Measurements from ENCODE around the gene TNXB.
"Not testable (repeated sequence)": the region's sequence is repeated elsewhere in the genome, so short reads cannot be mapped to it uniquely, and the experiment has no call there.

Gene TNXB

DNA sequence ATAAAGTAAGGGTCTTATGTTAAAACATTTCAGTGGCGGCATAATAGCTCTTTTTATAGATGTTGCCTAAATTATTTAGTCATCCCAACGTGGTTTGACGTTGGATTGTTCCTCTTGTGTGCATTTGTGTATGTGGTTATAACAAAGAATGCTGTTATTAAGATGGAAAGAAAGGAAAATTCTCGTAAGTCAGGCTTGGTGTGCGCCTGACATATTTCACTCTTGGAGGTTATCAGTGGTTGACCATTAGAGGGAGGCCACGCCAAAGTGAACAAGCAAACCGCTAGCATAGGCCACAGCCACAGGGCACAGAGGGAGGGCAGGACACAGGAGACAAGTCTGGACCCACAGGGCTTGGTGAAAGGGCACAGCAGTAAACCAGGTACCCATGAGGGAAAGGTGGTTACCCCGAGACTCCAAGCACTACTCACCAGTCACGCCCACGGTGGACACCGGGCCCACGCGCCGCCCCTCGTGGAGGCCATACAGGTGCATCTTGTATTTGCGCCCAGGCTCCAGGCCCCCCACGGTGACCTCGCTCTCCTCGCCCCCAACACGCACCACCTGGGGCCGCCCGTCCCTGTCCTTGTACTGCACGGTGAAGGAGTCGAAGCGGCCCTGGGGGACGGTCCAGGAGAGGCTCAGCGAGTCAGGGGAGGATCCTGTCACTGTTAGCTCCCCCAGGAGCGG lies 48.0 kb downstream of the TNXB start:
- Histone ChIP-seq H3K4me1 (ENCODE audit: control insufficient read depth in 2 of 2, insufficient read depth in 2 of 2, low read length in 2 of 2) (no peaks in the 10 kb centered on the region), H3K9ac (ENCODE audit: low read depth in 1 of 2, low read length in 2 of 2) (no peak overlapping the region), H3K36me3 (ENCODE audit: control insufficient read depth in 2 of 2, insufficient read depth in 2 of 2, low read length in 2 of 2) (peaks cover 0 to 6% of the 10 kb centered on the region in 2 donors), H3K9me3 (ENCODE audit: control insufficient read depth in 2 of 2, low read length in 2 of 2) (no peaks in the 10 kb centered on the region), H3K27ac (ENCODE audit: low read depth in 2 of 2, low read length in 2 of 2) (no peak overlapping the region), H3K4me3 (ENCODE audit: low read length in 2 of 2) (no peak overlapping the region), H3K27me3 (ENCODE audit: control insufficient read depth in 2 of 2, insufficient read depth in 2 of 2, low read length in 2 of 2) (no peaks in the 10 kb centered on the region)

DNA sequence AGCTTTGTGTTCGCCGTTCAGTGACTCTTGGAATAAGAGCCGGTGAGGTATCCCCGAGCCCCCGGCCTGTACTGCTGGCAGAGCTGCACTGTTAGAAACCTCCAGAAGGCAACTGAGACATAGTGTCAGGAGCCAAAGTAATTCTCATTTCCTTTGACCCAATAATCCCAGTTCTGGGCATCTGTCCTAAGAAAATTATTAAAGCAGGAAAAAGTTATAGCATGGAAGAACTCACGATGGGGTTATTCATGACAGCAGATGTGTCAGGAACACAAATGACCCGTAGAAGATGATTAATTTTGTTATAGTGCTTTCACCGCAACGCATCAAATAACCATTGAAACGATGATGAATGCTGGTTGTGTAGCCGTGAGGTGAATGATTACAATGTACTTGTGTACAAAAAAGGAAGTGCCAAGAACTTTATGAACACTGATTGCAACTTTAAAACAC lies 50.6 kb downstream of the TNXB start:
- H3K36me3 ChIP-seq (ENCODE audit: control insufficient read depth in 2 of 2, insufficient read depth in 2 of 2, low read length in 2 of 2), result peaks cover 0 to 6% of the 10 kb centered on the region in 2 donors
- no peaks in the 10 kb centered on the region for H3K27me3 ChIP-seq (ENCODE audit: control insufficient read depth in 2 of 2, insufficient read depth in 2 of 2, low read length in 2 of 2)
- H3K9ac ChIP-seq (ENCODE audit: low read depth in 1 of 2, low read length in 2 of 2), result no peak overlapping the region
- H3K4me3 ChIP-seq (ENCODE audit: low read length in 2 of 2), result no peak overlapping the region
- no peak overlapping the region for H3K27ac ChIP-seq (ENCODE audit: low read depth in 2 of 2, low read length in 2 of 2)
- no peaks in the 10 kb centered on the region for H3K9me3 ChIP-seq (ENCODE audit: control insufficient read depth in 2 of 2, low read length in 2 of 2)
- H3K4me1 ChIP-seq (ENCODE audit: control insufficient read depth in 2 of 2, insufficient read depth in 2 of 2, low read length in 2 of 2), result no peaks in the 10 kb centered on the region

DNA sequence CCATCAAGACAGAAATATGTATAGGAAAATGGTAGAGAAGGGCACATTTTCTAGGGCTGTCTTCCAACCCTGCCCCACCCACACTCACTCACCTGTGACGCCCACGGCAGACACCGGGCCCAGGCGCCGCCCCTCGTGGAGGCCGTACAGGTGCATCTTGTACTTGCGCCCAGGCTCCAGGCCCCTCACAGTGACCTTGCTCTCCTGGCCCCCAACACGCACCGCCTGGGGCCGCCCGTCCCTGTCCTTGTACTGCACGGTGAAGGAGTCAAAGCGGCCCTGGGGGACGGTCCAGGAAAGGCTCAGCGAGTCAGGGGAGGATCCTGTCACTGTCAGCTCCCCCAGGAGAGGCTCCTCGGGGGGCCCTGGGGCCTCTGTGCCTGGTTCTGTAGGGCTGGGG lies 51.2 kb downstream of the TNXB start:
- Histone ChIP-seq H3K27ac (ENCODE audit: low read depth in 2 of 2, low read length in 2 of 2) (no peak overlapping the region), H3K9ac (ENCODE audit: low read depth in 1 of 2, low read length in 2 of 2) (no peak overlapping the region), H3K4me3 (ENCODE audit: low read length in 2 of 2) (no peak overlapping the region), H3K27me3 (ENCODE audit: control insufficient read depth in 2 of 2, insufficient read depth in 2 of 2, low read length in 2 of 2) (no peaks in the 10 kb centered on the region), H3K4me1 (ENCODE audit: control insufficient read depth in 2 of 2, insufficient read depth in 2 of 2, low read length in 2 of 2) (no peaks in the 10 kb centered on the region), H3K36me3 (ENCODE audit: control insufficient read depth in 2 of 2, insufficient read depth in 2 of 2, low read length in 2 of 2) (peaks cover 0 to 6% of the 10 kb centered on the region in 2 donors), H3K9me3 (ENCODE audit: control insufficient read depth in 2 of 2, low read length in 2 of 2) (no peaks in the 10 kb centered on the region)

DNA sequence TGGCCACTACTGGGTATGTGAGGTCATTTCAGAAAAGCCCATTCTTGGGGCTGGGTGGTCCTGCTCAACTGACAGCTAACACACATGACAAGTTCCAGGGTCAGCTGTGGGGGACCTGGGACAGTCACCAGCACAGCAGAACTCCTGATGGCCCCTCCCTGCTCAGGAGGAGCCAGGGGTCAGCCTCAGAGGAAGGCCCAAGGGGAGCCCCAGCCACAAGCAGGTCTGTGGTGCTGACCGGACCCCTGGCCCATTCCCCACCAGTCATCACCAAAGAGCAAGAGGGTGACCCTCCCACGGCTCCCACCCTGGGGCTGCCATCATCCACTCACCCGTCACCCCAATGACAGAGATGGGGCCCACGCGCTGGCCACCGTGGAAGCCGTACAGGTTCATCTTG lies 52.9 kb downstream of the TNXB start:
- no peaks in the 10 kb centered on the region for H3K4me1 ChIP-seq (ENCODE audit: control insufficient read depth in 2 of 2, insufficient read depth in 2 of 2, low read length in 2 of 2)
- no peak overlapping the region for H3K27ac ChIP-seq (ENCODE audit: low read depth in 2 of 2, low read length in 2 of 2)
- no peaks in the 10 kb centered on the region for H3K9me3 ChIP-seq (ENCODE audit: control insufficient read depth in 2 of 2, low read length in 2 of 2)
- no peaks in the 10 kb centered on the region for H3K27me3 ChIP-seq (ENCODE audit: control insufficient read depth in 2 of 2, insufficient read depth in 2 of 2, low read length in 2 of 2)
- H3K36me3 ChIP-seq (ENCODE audit: control insufficient read depth in 2 of 2, insufficient read depth in 2 of 2, low read length in 2 of 2), result peaks cover 0 to 6% of the 10 kb centered on the region in 2 donors
- H3K9ac ChIP-seq (ENCODE audit: low read depth in 1 of 2, low read length in 2 of 2), result no peak overlapping the region
- no peak overlapping the region for H3K4me3 ChIP-seq (ENCODE audit: low read length in 2 of 2)

DNA sequence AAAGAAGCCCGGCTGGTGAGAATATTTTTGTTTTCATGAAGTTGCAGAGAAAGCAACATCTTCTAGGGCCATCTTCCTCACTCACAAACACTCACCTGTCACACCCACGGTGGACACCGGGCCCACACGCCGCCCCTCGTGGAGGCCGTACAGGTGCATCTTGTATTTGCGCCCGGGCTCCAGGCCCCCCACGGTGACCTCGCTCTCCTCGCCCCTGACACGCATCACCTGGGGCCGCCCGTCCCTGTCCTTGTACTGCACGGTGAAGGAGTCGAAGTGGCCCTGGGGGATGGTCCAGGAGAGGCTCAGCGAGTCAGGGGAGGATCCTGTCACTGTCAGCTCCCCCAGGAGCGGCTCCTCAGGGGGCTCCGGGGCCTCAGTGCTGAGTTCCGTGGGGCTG lies 53.4 kb downstream of the TNXB start:
- not testable (repeated sequence) for H3K36me3 ChIP-seq (ENCODE audit: control insufficient read depth in 2 of 2, insufficient read depth in 2 of 2, low read length in 2 of 2); H3K9me3 ChIP-seq (ENCODE audit: control insufficient read depth in 2 of 2, low read length in 2 of 2); H3K4me3 ChIP-seq (ENCODE audit: low read length in 2 of 2); H3K27ac ChIP-seq (ENCODE audit: low read depth in 2 of 2, low read length in 2 of 2); H3K9ac ChIP-seq (ENCODE audit: low read depth in 1 of 2, low read length in 2 of 2); H3K4me1 ChIP-seq (ENCODE audit: control insufficient read depth in 2 of 2, insufficient read depth in 2 of 2, low read length in 2 of 2); H3K27me3 ChIP-seq (ENCODE audit: control insufficient read depth in 2 of 2, insufficient read depth in 2 of 2, low read length in 2 of 2)

DNA sequence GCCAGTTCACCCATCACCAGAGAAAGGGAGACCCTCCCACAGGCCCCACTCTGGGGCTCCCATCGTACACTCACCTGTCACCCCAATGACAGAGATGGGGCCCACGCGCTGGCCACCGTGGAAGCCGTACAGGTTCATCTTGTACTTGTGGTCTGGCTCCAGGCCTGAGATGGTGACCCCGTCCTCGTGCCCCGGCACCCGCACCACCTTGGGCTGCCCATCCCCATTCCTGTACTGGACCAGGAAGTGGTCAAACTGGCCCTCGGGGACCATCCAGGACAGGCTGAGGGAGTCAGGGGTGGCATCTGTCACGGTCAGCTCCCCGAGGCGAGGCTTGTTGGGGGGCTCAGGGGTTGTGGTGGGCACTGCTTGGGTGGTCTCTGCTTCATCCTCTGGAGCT lies 55.8 kb downstream of the TNXB start:
- not testable (repeated sequence) for H3K9ac ChIP-seq (ENCODE audit: low read depth in 1 of 2, low read length in 2 of 2); H3K4me1 ChIP-seq (ENCODE audit: control insufficient read depth in 2 of 2, insufficient read depth in 2 of 2, low read length in 2 of 2); H3K27ac ChIP-seq (ENCODE audit: low read depth in 2 of 2, low read length in 2 of 2); H3K36me3 ChIP-seq (ENCODE audit: control insufficient read depth in 2 of 2, insufficient read depth in 2 of 2, low read length in 2 of 2); H3K4me3 ChIP-seq (ENCODE audit: low read length in 2 of 2); H3K9me3 ChIP-seq (ENCODE audit: control insufficient read depth in 2 of 2, low read length in 2 of 2); H3K27me3 ChIP-seq (ENCODE audit: control insufficient read depth in 2 of 2, insufficient read depth in 2 of 2, low read length in 2 of 2)

DNA sequence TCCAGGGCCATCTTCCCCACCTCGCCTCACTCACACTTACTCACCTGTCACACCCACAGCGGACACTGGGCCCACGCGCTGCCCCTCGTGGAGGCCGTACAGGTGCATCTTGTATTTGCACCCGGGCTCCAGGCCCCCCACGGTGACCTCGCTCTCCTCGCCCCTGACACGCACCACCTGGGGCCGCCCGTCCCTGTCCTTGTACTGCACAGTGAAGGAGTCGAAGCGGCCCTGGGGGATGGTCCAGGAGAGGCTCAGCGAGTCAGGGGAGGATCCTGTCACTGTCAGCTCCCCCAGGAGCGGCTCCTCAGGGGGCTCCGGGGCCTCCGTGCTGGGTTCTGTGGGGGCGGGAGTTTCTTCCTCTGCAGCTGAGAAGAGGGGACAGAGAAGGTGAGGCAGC lies 56.5 kb downstream of the TNXB start:
- H3K36me3 ChIP-seq (ENCODE audit: control insufficient read depth in 2 of 2, insufficient read depth in 2 of 2, low read length in 2 of 2); H3K9ac ChIP-seq (ENCODE audit: low read depth in 1 of 2, low read length in 2 of 2); H3K27me3 ChIP-seq (ENCODE audit: control insufficient read depth in 2 of 2, insufficient read depth in 2 of 2, low read length in 2 of 2); H3K4me1 ChIP-seq (ENCODE audit: control insufficient read depth in 2 of 2, insufficient read depth in 2 of 2, low read length in 2 of 2); H3K27ac ChIP-seq (ENCODE audit: low read depth in 2 of 2, low read length in 2 of 2); H3K9me3 ChIP-seq (ENCODE audit: control insufficient read depth in 2 of 2, low read length in 2 of 2); H3K4me3 ChIP-seq (ENCODE audit: low read length in 2 of 2): not testable (repeated sequence)

DNA sequence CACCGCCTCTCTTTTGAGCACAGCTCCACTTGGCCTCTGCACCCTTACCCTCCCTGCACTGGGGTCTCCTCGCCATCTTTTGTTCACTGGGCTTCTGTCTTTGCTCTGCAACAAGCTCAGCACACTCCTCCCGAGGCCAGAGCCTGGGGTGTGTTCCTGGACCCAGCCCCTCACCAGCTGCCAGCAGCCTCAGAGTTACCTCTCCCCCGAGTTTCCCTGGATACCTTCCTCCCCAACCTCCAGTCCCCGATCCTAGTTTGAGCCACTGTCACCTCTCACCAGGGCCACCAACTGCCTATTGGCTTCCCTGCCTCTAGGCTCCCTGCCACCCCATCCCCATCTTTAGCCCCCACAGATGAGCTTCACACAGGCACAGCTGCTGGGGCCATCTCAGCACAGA lies 58.6 kb downstream of the TNXB start:
- H3K4me1 ChIP-seq (ENCODE audit: control insufficient read depth in 2 of 2, insufficient read depth in 2 of 2, low read length in 2 of 2), result peaks cover 0 to 4% of the 10 kb centered on the region in 2 donors
- H3K4me3 ChIP-seq (ENCODE audit: low read length in 2 of 2), result no peak overlapping the region
- H3K27me3 ChIP-seq (ENCODE audit: control insufficient read depth in 2 of 2, insufficient read depth in 2 of 2, low read length in 2 of 2), result no peaks in the 10 kb centered on the region
- H3K36me3 ChIP-seq (ENCODE audit: control insufficient read depth in 2 of 2, insufficient read depth in 2 of 2, low read length in 2 of 2), result peaks cover 0 to 3% of the 10 kb centered on the region in 2 donors
- no peak overlapping the region for H3K9ac ChIP-seq (ENCODE audit: low read depth in 1 of 2, low read length in 2 of 2)
- H3K9me3 ChIP-seq (ENCODE audit: control insufficient read depth in 2 of 2, low read length in 2 of 2), result no peaks in the 10 kb centered on the region
- no peak overlapping the region for H3K27ac ChIP-seq (ENCODE audit: low read depth in 2 of 2, low read length in 2 of 2)

DNA sequence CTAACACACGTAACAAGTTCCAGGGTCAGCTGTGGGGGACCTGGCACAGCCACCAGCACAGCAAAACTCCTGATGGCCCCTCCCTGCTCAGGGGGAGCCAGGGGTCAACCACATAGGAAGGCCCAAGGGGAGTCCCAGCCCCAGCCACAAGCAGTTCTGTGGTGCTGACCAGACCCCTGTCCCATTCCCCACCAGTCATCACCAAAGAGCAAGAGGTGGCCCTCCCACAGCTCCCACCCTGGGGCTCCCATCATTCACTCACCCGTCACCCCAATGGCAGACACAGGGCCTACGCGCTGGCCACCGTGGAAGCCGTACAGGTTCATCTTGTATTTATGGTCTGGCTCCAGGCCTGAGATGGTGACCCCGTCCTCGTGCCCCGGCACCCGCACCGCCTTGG lies 59.4 kb downstream of the TNXB start:
- not testable (repeated sequence) for H3K9ac ChIP-seq (ENCODE audit: low read depth in 1 of 2, low read length in 2 of 2); H3K4me1 ChIP-seq (ENCODE audit: control insufficient read depth in 2 of 2, insufficient read depth in 2 of 2, low read length in 2 of 2); H3K4me3 ChIP-seq (ENCODE audit: low read length in 2 of 2); H3K27me3 ChIP-seq (ENCODE audit: control insufficient read depth in 2 of 2, insufficient read depth in 2 of 2, low read length in 2 of 2); H3K9me3 ChIP-seq (ENCODE audit: control insufficient read depth in 2 of 2, low read length in 2 of 2); H3K27ac ChIP-seq (ENCODE audit: low read depth in 2 of 2, low read length in 2 of 2); H3K36me3 ChIP-seq (ENCODE audit: control insufficient read depth in 2 of 2, insufficient read depth in 2 of 2, low read length in 2 of 2)

DNA sequence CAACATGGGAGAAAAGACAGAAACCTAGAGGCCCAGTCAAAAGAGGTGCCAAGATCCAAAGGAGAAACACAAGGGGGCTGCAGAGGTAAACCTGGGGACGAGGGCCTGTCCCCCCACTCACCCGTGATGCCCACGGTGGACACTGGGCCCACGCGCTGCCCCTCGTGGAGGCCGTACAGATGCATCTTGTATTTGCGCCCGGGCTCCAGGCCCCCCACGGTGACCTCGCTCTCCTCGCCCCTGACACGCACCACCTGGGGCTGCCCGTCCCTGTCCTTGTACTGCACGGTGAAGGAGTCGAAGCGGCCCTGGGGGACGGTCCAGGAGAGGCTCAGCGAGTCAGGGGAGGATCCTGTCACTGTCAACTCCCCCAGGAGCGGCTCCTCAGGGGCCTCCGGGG lies 60.0 kb downstream of the TNXB start:
- not testable (repeated sequence) for H3K9me3 ChIP-seq (ENCODE audit: control insufficient read depth in 2 of 2, low read length in 2 of 2); H3K36me3 ChIP-seq (ENCODE audit: control insufficient read depth in 2 of 2, insufficient read depth in 2 of 2, low read length in 2 of 2); H3K4me3 ChIP-seq (ENCODE audit: low read length in 2 of 2)

More for the DNA sequence above, 60.0 kb downstream of the TNXB start:
- H3K4me1 ChIP-seq (ENCODE audit: control insufficient read depth in 2 of 2, insufficient read depth in 2 of 2, low read length in 2 of 2); H3K9ac ChIP-seq (ENCODE audit: low read depth in 1 of 2, low read length in 2 of 2); H3K27ac ChIP-seq (ENCODE audit: low read depth in 2 of 2, low read length in 2 of 2); H3K27me3 ChIP-seq (ENCODE audit: control insufficient read depth in 2 of 2, insufficient read depth in 2 of 2, low read length in 2 of 2): not testable (repeated sequence)
